Measurements from ENCODE around the gene SCN2A. TPM values are rescaled to one million over a fixed set of nuclear protein-coding genes. Genes with fewer than 3 reads are reported as not detected.

SCN2A gene
- total and polyA plus RNA-seq, 9 of the 15 experiments (the other 6 are each of a cell fraction or from before 2014, with no cell fraction given): 0.08 to 0.69 (median 0.31) TPM; not detected in 1

DNA sequence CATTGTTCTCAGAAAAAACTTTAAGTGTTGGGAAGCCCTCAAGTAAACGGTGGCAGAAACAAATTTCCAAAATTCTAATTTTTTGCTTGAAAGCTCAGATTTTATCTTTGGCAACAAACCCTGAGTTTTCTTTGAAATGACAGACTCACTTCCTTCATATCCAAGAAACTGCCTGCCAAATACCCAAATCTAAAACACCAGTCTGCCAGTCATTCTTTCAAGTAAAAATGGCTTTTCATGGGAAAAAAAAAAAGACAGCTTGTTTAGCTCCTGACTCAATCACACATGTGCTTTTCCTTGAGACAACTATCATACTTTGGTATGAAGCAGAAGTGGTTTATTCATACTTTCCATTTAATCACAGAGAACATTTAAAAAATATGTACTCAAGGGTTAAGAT lies 189.7 kb downstream of the SCN2A start:
- Histone ChIP-seq H3K9ac (ENCODE audit: insufficient read depth in 1 of 2, low read depth in 2 of 2, low read length in 2 of 2) (no peak overlapping the region), H3K27ac (ENCODE audit: extremely low read depth, low read depth, low read length) (no peak overlapping the region), H3K9me3 (replicated peaks; ENCODE audit: control insufficient read depth, insufficient read depth, low read depth, low read length) (peaks cover 3% of the 10 kb centered on the region; the same call in 1 of the 2 replicates), H3K4me1 (replicated peaks in 1 of 2; ENCODE audit: control insufficient read depth in 2 of 2, insufficient read depth in 2 of 2, low read length in 2 of 2) (no peaks in the 10 kb centered on the region; a peak in 1 of 5 replicates), H2AFZ (ENCODE audit: low read depth, low read length) (no peak overlapping the region), H3K4me3 (no peak overlapping the region), H3K4me2 (ENCODE audit: insufficient read depth, low read length) (no peak overlapping the region), H3K79me2 (ENCODE audit: control insufficient read depth, insufficient read depth, low read length) (no peaks in the 10 kb centered on the region), H3K9me1 (ENCODE audit: control insufficient read depth, insufficient read depth, low read length) (no peaks in the 10 kb centered on the region), H4K20me1 (replicated peaks; ENCODE audit: control insufficient read depth, insufficient read depth, low read length) (no peaks in the 10 kb centered on the region), H3K27me3 (ENCODE audit: control insufficient read depth in 2 of 2, insufficient read depth in 2 of 2, low read length in 2 of 2) (no peaks in the 10 kb centered on the region), H3K36me3 (ENCODE audit: control insufficient read depth, insufficient read depth, low read length) (no peaks in the 10 kb centered on the region)
- intact Hi-C loops (cut with micrococcal nuclease): no loop called here
- ATAC-seq: no peak
- no peak for FAIRE-seq
- no peak for DNase-seq (ENCODE audit: extremely low read depth in 1 of 4, low spot score in 3 of 4)
- in situ Hi-C loops (cut with MboI): no loop called here
- no TSS peak for BruUV-seq (replicated peaks)
- no peak for TF ChIP-seq DPF2 (IDR thresholded peaks at IDR 0.05)
- WGBS (ENCODE audit: insufficient coverage, low coverage, missing lambda C conversion rate): 0% methylated on average over 1 of the region's 1 CpG
- ChIA-PET CTCF (ENCODE audit: low intra/inter-chr PET ratio) (no interaction called here), POLR2A (no interaction called here)

DNA sequence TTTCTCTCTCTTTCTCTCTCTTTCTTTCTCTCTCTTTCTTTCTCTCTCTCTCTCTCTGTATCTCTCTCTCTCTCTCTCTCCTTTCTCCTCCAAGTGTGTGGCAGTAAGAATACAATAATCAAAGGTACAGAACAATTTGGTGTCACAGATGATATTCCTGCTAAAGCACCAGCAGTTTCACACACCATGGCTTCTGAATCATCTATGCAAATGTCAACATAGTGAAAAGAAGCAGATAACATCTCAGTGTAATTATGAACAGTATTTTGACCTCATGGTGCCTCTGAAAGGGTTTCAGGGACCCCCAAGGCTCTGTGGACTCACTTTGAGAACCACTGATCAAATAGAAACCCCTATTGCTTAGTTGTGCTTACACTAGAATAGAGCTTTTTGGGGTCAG lies 191.8 kb downstream of the SCN2A start:
- no peaks in the 10 kb centered on the region for H4K20me1 ChIP-seq (replicated peaks; ENCODE audit: control insufficient read depth, insufficient read depth, low read length)
- no peak overlapping the region for H3K4me3 ChIP-seq
- no peak overlapping the region for H2AFZ ChIP-seq (ENCODE audit: low read depth, low read length)
- H3K36me3 ChIP-seq (ENCODE audit: control insufficient read depth, insufficient read depth, low read length): no peaks in the 10 kb centered on the region
- intact Hi-C loops (cut with micrococcal nuclease): no loop called here
- ATAC-seq (no peak), FAIRE-seq (no peak), DNase-seq (ENCODE audit: extremely low read depth in 1 of 4, low spot score in 3 of 4) (no peak)
- H3K9me3 ChIP-seq (replicated peaks; ENCODE audit: control insufficient read depth, insufficient read depth, low read depth, low read length): peaks cover 3% of the 10 kb centered on the region; the same call in 1 of the 2 replicates
- H3K27ac ChIP-seq (ENCODE audit: extremely low read depth, low read depth, low read length): no peak overlapping the region
- no peaks in the 10 kb centered on the region for H3K27me3 ChIP-seq (ENCODE audit: control insufficient read depth in 2 of 2, insufficient read depth in 2 of 2, low read length in 2 of 2)
- no peaks in the 10 kb centered on the region for H3K4me1 ChIP-seq (replicated peaks in 1 of 2; ENCODE audit: control insufficient read depth in 2 of 2, insufficient read depth in 2 of 2, low read length in 2 of 2)
- no peaks in the 10 kb centered on the region for H3K9me1 ChIP-seq (ENCODE audit: control insufficient read depth, insufficient read depth, low read length)
- ChIA-PET POLR2A (no interaction called here), CTCF (ENCODE audit: low intra/inter-chr PET ratio) (interaction anchor here (0.6 kb wide), 1 partner anchor 33 kb away, joined by 3 read pairs; no protein-coding TSS in a partner anchor)
- no peaks in the 10 kb centered on the region for H3K79me2 ChIP-seq (ENCODE audit: control insufficient read depth, insufficient read depth, low read length)
- H3K4me2 ChIP-seq (ENCODE audit: insufficient read depth, low read length): no peak overlapping the region
- H3K9ac ChIP-seq (ENCODE audit: insufficient read depth in 1 of 2, low read depth in 2 of 2, low read length in 2 of 2): no peak overlapping the region
- no TSS peak for BruUV-seq (replicated peaks)
- in situ Hi-C loops (cut with MboI): no loop called here
- no peak for TF ChIP-seq MTF1 (CRISPR knock-in tag; IDR thresholded peaks at IDR 0.05; ENCODE audit: borderline replicate concordance)
- TF ChIP-seq U2AF2 (optimal IDR thresholded peaks at IDR 0.05; ENCODE audit: low read depth, low read length): no peak
- TF ChIP-seq ARID2 (IDR thresholded peaks at IDR 0.05): no peak
- TF ChIP-seq ETV5 (CRISPR knock-in tag; IDR thresholded peaks at IDR 0.05; ENCODE audit: low read depth): no peak
- no peak for TF ChIP-seq MEIS2 (IDR thresholded peaks at IDR 0.05; ENCODE audit: partially characterized antibody)
- TF ChIP-seq ZNF551 (CRISPR knock-in tag; IDR thresholded peaks at IDR 0.05): no peak
- TF ChIP-seq RB1 (IDR thresholded peaks at IDR 0.05; ENCODE audit: low read depth): no peak
